MM.1S (cell line): Measurements from ENCODE around the gene CD37.
"Not testable (repeated sequence)": the region's sequence is repeated elsewhere in the genome, so short reads cannot be mapped to it uniquely, and the experiment has no call there.

Experiments
- DNase-seq: peaks from one replicate; pipeline ENCODE4 v3.0.0-alpha.2; 2015
- H2AFZ ChIP-seq: fragments of 300-600 bp; sonication (generic); 2 replicates; pipeline ENCODE4 v1.6.0; 2016; ENCODE audit warnings: antibody characterized with exemption, low read length
- H3F3A ChIP-seq: fragments of 300-600 bp; sonication (generic); 2 replicates; pipeline ENCODE4 v1.6.1; 2016; ENCODE audit warnings: mild to moderate bottlenecking, antibody characterized with exemption, low read length, moderate library complexity, mixed read lengths; ENCODE audit not compliant: insufficient read depth
- H3K27ac ChIP-seq: fragments of 300-600 bp; sonication (generic); 2 replicates; pipeline ENCODE4 v1.5.1; 2016; ENCODE audit warnings: mild to moderate bottlenecking, low read length
- H3K27me3 ChIP-seq: fragments of 300-600 bp; sonication (generic); replicated peaks from 2 replicates; pipeline ENCODE4 v1.6.0; 2016; ENCODE audit warnings: low read length; ENCODE audit not compliant: insufficient read depth
- H3K36me3 ChIP-seq: fragments of 300-600 bp; sonication (generic); replicated peaks from 2 replicates; pipeline ENCODE4 v1.6.1; 2016; ENCODE audit warnings: mild to moderate bottlenecking, low read length, mixed read lengths; ENCODE audit not compliant: insufficient read depth
- H3K4me1 ChIP-seq: fragments of 300-600 bp; sonication (generic); 2 replicates; pipeline ENCODE4 v1.6.1; 2016; ENCODE audit warnings: low read length, mixed read lengths
- H3K4me2 ChIP-seq: fragments of 300-600 bp; sonication (generic); 2 replicates; pipeline ENCODE4 v1.6.0; 2016; ENCODE audit warnings: low read depth, low read length
- H3K4me3 ChIP-seq: fragments of 300-600 bp; sonication (generic); 2 replicates; pipeline ENCODE4 v1.5.1; 2016; ENCODE audit warnings: low read length, mixed read lengths
- H3K79me2 ChIP-seq: fragments of 300-600 bp; sonication (generic); 2 replicates; pipeline ENCODE4 v1.6.1; 2016; ENCODE audit warnings: mixed run types, low read length, mixed read lengths
- H3K9ac ChIP-seq: fragments of 300-600 bp; sonication (generic); 2 replicates; pipeline ENCODE4 v1.6.1; 2016; ENCODE audit warnings: low read length, mixed read lengths
- H3K9me2 ChIP-seq: fragments of 300-600 bp; sonication (generic); replicated peaks from 2 replicates; pipeline ENCODE4 v1.6.1; 2016; ENCODE audit warnings: mild to moderate bottlenecking, low read length, mixed read lengths; ENCODE audit not compliant: insufficient read depth
- H3K9me3 ChIP-seq: fragments of 300-600 bp; sonication (generic); replicated peaks from 2 replicates; pipeline ENCODE4 v1.6.1; 2016; ENCODE audit warnings: mild to moderate bottlenecking, low read length, mixed read lengths; ENCODE audit not compliant: insufficient read depth
- H4K20me1 ChIP-seq: fragments of 300-600 bp; sonication (generic); 2 replicates; pipeline ENCODE4 v1.6.1; 2016; ENCODE audit warnings: mild to moderate bottlenecking, low read length, moderate library complexity, mixed read lengths; ENCODE audit not compliant: insufficient read depth
- CTCF ChIP-seq: fragments of 300-600 bp; sonication (generic); IDR thresholded peaks from 2 replicates; pipeline ENCODE4 v1.5.1; 2016; ENCODE audit warnings: antibody characterized with exemption, low read length, mixed read lengths
- EZH2 ChIP-seq: fragments of 300-600 bp; sonication (generic); optimal IDR thresholded peaks from 2 replicates; pipeline ENCODE3; 2017; ENCODE audit warnings: low read depth, mild to moderate bottlenecking, antibody characterized with exemption, low read length, mixed read lengths
- EZH2phosphoT487 ChIP-seq: fragments of 300-600 bp; sonication (generic); IDR thresholded peaks from 2 replicates; pipeline ENCODE4 v1.6.1; 2018; ENCODE audit warnings: antibody characterized with exemption, low read length

The CD37 gene

GRCh38 chr19:49368711-49369358 lies 33.6 kb downstream of the CD37 start:
- Histone ChIP-seq H2AFZ (no peak overlapping the region), H3K4me2 (no peak overlapping the region), H3K27ac (no peak overlapping the region), H4K20me1 (no peaks in the 10 kb centered on the region), H3K9ac (no peak overlapping the region), H3F3A (no peaks in the 10 kb centered on the region), H3K9me2 (no peaks in the 10 kb centered on the region), H3K36me3 (no peaks in the 10 kb centered on the region), H3K4me1 (0 out of 2 replicates have a peak, but pooled peaks cover under 1% of the 10 kb centered on the region), H3K27me3 (peaks cover 61% of the 10 kb centered on the region), H3K79me2 (no peaks in the 10 kb centered on the region), H3K9me3 (no peaks in the 10 kb centered on the region), H3K4me3 (no peak overlapping the region)
- TF ChIP-seq EZH2 (no peak), EZH2phosphoT487 (no peak), CTCF (no peak)
- DNase-seq: no peak

- Histone ChIP-seq H3F3A (no peaks in the 10 kb centered on the region), H3K27me3 (peaks cover 71% of the 10 kb centered on the region), H2AFZ (no peak overlapping the region), H3K9me2 (no peaks in the 10 kb centered on the region), H3K4me3 (no peak overlapping the region), H3K36me3 (no peaks in the 10 kb centered on the region), H3K4me2 (no peak overlapping the region), H3K9ac (no peak overlapping the region), H3K79me2 (no peaks in the 10 kb centered on the region), H3K9me3 (no peaks in the 10 kb centered on the region), H3K4me1 (no peaks in the 10 kb centered on the region), H4K20me1 (no peaks in the 10 kb centered on the region), H3K27ac (no peak overlapping the region)
- TF ChIP-seq CTCF: no peak
- TF ChIP-seq EZH2phosphoT487: no peak
- no peak for TF ChIP-seq EZH2
- no peak for DNase-seq
Observed at GRCh38 chr19:49371184-49371583, 36.0 kb downstream of the CD37 start.

DNA sequence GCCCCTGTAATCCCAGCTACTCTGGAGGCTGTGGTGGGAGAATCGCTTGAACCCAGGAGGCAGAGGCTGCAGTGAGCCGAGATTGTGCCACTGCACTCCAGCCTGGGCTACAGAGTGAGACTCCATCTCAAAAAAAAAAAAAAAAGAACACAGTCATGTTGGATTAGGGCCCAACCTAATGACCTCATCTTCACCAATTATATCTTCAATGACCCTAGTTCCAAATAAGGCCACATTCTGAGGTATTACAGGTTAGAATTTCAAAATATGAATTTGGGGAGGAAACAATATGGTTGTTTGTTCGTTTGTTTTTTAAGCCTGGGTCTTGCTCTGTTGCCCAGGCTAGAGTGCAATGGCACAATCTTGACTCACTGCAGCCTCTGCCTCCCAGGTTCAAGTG lies 38.0 kb downstream of the CD37 start:
- H3K9me2 ChIP-seq, H2AFZ ChIP-seq, H3K36me3 ChIP-seq, H3K4me1 ChIP-seq, H3F3A ChIP-seq, H3K4me3 ChIP-seq, H3K4me2 ChIP-seq, H4K20me1 ChIP-seq, H3K9ac ChIP-seq, DNase-seq, H3K9me3 ChIP-seq, H3K79me2 ChIP-seq, H3K27ac ChIP-seq: not testable (repeated sequence)
- H3K27me3 ChIP-seq: peaks cover 69% of the 10 kb centered on the region

DNA sequence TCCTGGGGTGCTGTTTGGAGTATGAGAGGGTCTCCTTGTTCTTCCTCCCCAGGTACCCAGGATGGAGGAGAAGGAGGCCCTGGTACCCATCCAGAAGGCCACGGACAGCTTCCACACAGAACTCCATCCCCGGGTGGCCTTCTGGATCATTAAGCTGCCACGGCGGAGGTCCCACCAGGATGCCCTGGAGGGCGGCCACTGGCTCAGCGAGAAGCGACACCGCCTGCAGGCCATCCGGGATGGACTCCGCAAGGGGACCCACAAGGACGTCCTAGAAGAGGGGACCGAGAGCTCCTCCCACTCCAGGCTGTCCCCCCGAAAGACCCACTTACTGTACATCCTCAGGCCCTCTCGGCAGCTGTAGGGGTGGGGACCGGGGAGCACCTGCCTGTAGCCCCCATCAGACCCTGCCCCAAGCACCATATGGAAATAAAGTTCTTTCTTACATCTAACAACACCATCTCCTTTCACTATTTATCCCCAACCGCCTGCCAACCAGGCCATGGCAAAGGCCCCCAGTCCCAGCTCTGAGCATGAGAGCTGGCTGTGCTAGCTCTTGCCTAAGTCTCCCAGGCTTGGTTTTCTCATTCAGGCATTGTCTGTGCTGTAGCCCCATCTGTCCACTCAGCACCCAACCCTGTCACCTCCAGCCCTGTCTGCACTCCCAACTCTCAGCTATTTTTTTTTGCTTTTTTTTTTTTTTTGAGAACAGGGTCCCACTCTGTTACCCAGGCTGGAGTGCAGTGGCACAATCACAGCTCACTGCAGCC lies 39.6 kb downstream of the CD37 start:
- H2AFZ ChIP-seq: no peak overlapping the region
- no peaks in the 10 kb centered on the region for H3F3A ChIP-seq
- H3K9ac ChIP-seq: no peak overlapping the region
- DNase-seq: no peak
- H3K36me3 ChIP-seq: no peaks in the 10 kb centered on the region
- no peak overlapping the region for H3K27ac ChIP-seq
- H3K9me2 ChIP-seq: no peaks in the 10 kb centered on the region
- H3K4me2 ChIP-seq: no peak overlapping the region
- TF ChIP-seq CTCF: no peak
- no peak for TF ChIP-seq EZH2phosphoT487
- no peak for TF ChIP-seq EZH2
- no peaks in the 10 kb centered on the region for H3K9me3 ChIP-seq
- no peak overlapping the region for H3K4me3 ChIP-seq
- H3K79me2 ChIP-seq: no peaks in the 10 kb centered on the region
- no peaks in the 10 kb centered on the region for H3K4me1 ChIP-seq
- peaks cover 65% of the 10 kb centered on the region for H3K27me3 ChIP-seq
- no peaks in the 10 kb centered on the region for H4K20me1 ChIP-seq
